HG02763 (cell line): ENCODE data around the gene C20orf173.
"Not testable (repeated sequence)": the region's sequence is repeated elsewhere in the genome, so short reads cannot be mapped to it uniquely, and the experiment has no call there.

Experiments used
- ATAC-seq: cut with Tn5 transposase; IDR thresholded peaks from one replicate; pipeline ENCODE4 v1.9.1; 2021; ENCODE audit warnings: mild to moderate bottlenecking, moderate library complexity; ENCODE audit not compliant: unreplicated experiment

The C20orf173 gene, protein sequence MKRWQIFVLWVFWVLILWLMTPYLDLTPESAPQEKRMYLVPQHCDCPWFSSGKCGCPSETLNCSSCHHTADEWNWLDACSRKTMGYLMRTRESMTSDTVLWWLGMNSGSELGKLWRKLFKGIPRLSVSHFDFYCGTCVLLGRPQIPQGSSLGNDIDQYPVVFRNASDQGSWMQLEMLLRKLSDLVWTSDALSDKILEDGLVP

DNA sequence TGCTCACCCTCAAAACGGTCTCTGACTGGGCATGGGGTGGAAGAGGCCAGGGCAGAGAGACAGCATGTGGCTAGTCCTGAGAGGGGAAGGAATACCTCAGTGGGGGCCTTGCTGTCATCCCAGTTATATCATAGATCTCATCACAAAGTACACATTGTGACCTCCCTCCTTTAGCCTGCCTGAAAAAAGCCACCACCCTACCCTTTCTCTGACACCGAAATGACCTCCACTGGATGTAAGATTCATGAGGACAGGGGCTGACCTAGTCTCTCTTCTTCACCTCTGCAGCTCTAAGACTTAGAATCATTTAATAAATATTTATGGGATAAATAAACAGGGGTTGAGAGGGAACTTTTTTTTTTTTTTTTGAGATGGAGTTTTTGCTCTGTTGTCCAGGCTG is at the start of gene C20orf173:
Gene C20orf173, minus strand, starts transcription at position 101 of the 400 bp plus-strand sequence. CDS start 279 bp downstream, outside the sequence.
- ATAC-seq = no peak

DNA sequence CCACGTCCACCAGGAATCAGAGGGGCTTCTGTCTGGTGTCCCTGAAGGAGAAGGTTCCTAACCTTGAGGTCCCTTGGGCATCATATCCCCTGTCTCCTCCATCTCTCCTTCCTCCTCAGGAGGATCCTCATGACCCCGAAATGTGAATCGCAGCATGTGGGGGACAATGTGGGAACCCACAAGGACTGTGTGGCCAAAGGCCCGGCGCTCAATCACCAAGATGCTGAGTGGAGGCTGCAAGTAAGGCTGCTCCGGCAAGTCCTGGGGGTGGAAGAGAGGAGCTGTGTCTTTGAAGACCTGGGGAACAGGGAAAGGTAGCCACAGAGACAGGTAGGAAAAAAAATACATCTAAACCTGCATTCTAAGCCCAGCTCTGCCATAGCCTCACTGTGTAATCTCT is 49.7 kb upstream of the C20orf173 start:
- ATAC-seq = no peak

DNA sequence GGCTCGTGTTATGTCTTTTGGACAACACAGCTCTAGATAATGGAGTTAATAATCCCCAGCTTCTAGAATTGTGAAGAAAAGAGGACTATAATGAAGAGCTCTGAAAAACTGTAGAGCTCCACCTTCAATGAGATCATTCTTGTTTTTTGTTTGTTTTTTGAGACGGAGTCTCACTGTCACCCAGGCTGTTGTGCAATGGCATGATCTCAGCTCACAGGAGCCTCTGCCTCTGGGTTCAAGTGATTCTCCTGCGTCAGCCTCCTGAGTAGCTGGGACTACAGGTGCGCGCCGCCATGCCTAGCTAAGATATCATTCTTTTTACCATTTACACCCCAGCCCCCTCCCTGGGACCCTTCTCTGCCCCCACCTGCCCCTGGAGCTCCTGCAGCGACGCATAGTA is 49.0 kb upstream of the C20orf173 start:
- ATAC-seq = no peak

DNA sequence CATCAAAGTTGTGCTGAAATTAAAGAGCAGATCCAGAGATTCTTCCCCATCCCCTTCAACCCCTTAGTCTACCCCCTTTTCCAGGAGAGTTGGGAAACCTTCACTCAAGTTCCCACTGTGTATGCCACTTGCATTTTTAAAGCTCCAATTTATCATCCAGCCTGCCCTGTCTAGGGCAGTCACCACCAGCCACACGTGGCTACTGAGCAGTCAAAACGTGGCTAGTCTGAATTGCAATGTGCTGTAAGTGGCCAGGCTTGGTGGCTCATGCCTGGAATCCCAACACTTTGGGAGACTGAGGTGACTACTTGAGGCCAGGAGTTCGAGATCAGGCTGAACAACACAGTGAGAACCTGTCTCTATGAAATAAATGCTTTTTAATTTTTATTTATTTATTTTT is 47.4 kb upstream of the C20orf173 start:
- no peak for ATAC-seq

DNA sequence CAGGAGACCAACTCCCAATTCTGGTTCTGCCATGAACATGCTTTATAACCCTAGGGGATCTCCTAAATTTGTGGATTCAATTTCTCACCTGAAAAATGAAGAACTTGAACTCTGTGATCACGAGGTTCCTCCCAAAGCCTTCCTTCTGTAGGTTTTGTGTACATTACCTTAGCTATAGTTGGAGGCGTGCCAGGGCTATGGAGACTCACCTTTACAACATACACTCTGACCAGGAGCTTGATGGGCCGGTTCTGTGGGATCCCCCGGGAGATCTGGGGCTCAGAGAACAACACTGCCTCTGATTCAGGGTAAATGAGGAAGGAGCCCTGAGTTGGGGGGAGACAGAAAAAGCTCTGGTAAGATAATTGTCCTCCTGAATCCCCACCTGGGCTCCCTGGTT is 46.5 kb upstream of the C20orf173 start:
- no peak for ATAC-seq

DNA sequence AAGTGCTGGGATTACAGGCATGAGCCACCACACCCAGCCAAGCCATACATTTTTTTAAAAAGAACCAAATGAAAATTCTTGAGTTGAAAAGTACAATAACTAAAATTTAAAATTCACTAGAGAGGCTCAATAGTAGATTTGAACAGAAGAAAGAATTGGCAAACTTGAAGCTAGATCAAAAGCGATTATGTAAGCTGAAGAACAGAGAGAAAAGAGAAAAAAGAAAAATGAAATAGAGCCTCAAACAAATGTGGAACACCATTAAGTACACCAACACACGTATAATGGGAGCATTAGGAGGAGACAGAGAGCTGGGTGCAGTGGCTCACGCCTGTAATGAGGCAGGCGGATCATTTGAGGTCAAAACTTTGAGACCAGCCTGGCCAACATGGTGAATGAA is 43.4 kb upstream of the C20orf173 start:
- ATAC-seq = no peak

DNA sequence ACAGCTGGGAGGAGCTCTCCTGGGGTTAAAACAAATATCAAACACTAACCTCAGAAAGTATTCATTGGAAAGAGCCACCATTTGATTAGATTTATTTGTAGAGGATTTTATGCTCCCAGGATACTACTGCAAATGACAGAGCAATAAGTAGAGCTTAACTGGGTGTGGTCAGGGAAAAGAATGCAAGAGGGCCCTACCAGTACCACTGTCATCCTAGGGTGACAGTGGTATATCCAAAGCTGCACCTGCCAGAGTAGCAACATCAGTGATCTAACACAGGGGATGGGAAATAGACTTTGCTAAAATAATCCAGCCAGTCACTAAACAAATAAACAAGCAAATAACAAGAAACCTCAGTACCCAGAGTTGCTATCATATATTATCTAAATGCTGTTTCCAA is 42.1 kb upstream of the C20orf173 start:
- ATAC-seq = no peak

DNA sequence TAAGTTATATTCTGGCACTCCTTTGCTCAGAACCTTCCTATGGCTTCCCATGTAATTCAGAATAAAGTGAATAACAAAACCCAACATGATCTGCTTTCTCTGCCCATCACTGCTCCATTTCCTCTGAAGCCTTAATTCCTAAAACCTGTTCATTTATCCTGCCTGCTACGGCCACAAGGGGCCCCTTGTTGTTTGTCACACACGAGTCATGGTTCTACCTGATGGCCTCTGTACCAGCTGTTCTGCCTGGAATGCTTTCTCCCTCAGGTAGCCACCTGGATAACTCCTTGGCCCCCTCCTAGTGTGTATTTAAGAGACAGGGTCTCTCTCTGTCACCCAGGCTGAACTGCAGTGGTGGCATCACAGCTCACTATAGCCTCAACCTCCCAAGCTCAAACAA is 39.2 kb upstream of the C20orf173 start:
- ATAC-seq = no peak

DNA sequence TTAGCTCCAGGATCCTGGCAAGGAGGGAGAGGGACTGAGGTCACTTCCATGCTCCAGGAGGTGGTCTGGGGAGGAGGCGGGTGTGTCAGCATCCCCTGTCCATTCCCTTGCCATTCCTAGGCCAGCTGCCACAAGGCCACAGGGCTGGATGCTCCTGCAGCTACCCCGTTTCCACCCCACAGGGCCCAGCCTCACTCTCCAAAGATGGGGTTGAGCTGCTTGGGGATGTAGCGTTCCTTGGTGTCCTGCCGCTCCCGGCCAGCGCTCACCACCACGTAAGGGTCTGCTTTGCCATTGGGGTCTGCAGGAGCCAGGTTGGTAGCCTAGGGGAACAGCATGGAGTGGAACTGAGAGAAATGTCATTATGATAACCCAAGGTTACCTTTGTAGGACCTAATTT is 35.5 kb upstream of the C20orf173 start:
- no peak for ATAC-seq

DNA sequence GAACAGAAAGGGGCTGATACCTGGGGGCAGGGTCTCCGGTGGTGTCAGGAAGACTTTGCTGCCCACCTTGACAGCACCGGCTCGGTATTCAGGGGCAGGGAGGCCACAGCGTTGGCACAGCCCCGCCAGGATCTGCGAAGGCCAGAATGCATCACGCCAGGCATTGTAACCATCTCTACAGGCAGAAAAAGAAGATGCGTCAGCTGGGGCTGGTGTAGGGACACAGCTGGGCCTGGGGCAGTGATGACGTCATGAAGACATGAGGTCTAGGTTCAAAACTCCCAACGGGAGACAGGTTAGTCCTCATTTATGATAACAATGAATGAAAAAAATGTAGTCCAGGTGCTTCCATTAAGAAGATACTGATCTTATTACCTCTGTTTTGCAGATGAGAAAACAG is 34.4 kb upstream of the C20orf173 start:
- ATAC-seq = no peak

DNA sequence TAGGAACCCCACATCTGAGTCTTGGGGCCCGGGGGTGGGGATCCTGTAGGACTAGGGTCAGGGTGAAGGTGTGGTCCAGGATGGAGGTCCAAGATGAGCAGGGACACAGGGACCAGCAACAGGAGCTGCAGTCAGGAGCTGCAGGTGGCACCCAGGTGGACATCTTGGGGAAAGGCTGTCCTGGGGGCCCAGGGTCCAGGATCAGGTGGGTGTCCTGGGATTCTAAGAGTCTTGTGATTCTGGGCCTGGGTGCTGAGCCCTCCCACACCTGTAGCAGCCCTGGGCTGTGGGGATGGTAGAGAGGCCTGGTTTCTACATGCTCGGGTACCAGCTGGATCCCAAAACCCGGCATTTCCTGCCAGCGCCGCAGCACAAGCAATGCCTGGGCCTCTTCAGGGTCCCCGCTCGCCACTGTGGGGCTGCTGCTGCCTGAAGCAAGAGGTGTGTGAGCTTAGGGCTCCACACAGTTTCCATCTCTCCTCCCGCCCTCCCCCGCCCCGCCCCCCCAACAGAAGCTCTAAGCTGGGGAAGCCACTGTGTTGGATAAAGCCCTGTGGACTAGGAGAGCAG is 33.2 kb upstream of the C20orf173 start:
- ATAC-seq = no peak

DNA sequence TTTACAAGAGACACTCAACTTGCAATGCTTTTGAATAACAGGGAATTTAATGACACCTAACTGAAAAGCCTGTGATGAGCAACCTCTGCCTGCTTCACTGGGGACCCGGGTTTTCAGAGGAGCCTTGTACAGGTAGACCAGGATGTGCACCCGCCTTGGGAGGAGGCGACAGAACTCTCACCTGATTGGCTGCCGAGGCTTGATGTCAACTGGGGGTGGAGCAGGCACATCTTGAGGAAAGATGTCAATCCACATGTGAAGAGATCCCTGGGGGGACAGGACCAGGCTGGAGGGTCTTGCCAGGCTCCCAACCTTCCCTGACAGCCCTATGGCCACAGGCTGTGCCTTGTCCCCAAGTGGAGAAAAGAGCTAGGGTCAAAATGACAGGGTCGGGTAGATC is 32.2 kb upstream of the C20orf173 start:
- no peak for ATAC-seq

DNA sequence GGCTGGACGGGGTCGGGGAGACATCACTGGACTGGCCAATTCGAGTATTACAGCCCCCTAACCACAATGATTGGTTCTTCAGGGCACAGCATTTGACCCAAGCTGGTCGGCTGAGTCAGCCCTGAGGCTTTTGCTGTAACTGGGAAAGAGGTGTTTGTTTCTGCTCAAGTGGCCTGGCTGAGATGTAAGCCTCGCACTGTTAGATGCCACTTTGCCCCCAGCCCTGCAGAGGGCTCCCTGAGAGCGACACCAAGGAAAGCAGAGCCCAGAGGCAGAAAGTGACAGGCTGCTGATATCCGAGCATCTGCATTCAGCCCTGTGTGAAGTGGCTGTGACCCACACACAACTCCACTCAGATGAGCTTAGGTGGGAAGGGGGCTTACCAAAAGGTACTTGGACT is 31.8 kb upstream of the C20orf173 start:
- ATAC-seq = no peak

DNA sequence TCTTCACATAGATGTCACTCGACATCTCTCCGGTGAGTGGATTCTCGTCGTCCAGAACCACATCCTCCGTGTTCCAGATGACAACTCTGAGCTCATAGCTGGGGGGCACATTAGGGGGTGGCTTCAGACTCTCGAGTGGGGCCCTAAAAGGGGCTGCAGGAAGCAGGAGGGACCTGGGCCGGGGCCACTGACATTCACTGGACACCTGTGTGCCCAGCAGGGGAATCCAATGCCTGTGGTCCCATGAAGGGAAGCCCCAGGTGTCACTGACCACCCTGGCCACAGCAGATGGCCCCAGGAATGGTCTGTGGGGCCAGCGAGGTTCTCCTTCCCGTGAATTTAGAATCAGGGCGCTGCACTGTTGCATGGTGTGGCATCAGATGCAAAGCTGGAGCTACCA is 31.1 kb upstream of the C20orf173 start:
- ATAC-seq = no peak

DNA sequence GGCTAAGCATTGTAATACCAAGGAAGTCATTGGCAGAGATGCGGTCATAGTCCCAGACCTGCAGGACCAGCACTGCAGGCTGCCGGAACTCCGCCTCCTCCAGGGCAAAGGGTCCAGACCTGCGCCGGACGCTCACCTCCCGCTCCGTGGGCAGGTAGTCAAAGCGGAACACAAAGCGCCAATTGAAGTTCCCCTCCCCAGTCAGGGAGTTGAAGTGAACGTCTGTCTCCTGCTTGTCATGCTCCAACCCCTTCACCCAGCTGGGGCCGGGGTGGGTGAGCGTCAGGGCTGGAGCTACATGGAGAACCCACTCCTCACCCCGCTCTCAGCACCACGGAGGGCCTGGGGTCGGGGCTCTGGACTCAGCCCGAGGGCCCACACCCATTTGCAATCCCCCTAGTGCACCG is 30.7 kb upstream of the C20orf173 start:
- no peak for ATAC-seq

DNA sequence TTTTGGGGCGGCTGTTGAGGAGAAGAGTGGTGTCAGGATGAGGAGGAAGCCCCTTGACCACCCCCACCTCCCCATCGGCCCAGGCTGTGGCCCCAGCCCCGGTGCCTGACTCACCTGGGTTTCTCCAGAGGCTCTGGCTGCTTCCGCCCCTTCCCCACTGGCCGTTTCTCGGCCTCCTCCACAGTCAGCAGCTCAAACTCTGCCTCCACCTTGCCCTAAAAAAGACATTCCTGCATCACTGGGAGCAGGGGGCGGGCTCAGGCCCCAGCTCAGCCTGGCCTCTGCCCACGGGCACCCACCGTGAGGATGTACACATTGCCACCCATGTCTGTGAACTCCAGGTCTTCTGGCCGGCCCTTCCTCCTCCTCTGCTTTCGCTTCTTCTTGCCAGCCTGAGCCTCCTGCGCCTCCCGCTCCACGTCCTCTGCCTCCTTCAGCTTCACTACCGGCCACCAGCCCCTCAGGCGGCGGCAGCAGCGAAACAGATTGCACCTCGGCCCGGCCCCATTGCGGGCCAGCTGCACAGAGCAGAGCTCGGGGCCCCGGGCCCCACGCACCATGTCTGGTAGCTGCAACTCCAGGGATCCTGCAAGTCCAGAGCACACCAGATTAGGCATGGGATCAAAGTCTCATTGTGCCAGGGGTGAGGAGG is 29.7 kb upstream of the C20orf173 start:
- no peak for ATAC-seq

DNA sequence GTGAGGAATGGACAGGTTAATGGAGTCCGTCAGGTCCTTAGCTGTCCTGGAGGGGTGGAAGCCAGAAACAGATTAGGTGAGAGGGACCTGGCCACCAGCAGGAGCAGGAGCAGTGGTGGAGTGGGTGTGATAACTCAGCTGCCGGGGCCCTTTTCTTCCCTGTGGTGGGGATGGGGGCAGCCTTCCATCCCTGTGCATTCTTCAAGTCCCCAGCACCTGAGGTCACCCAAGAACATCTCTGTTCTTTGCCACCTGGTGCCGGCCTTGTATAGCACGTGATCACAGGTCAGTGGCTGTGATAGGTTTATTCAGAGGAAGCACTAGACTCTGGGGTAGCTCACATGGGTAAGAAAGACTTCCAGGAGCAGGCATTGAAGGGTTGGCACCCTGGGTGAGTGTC is 29.0 kb upstream of the C20orf173 start:
- no peak for ATAC-seq

DNA sequence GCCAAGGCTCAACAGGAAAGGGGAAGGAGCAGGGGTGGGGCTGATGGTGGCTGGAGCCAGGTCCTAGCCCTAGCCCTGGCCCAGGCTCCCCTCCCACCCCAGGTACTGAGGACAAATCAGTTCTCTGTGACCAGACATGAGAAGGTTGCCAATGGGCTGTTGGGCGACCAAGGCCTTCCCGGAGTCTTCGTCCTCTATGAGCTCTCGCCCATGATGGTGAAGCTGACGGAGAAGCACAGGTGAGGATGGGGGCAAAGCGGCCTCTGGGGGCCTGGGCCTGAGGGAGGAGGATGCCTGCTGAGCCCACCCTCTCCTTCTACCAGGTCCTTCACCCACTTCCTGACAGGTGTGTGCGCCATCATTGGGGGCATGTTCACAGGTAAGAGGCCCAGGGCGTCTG is 27.4 kb upstream of the C20orf173 start:
- no peak for ATAC-seq

DNA sequence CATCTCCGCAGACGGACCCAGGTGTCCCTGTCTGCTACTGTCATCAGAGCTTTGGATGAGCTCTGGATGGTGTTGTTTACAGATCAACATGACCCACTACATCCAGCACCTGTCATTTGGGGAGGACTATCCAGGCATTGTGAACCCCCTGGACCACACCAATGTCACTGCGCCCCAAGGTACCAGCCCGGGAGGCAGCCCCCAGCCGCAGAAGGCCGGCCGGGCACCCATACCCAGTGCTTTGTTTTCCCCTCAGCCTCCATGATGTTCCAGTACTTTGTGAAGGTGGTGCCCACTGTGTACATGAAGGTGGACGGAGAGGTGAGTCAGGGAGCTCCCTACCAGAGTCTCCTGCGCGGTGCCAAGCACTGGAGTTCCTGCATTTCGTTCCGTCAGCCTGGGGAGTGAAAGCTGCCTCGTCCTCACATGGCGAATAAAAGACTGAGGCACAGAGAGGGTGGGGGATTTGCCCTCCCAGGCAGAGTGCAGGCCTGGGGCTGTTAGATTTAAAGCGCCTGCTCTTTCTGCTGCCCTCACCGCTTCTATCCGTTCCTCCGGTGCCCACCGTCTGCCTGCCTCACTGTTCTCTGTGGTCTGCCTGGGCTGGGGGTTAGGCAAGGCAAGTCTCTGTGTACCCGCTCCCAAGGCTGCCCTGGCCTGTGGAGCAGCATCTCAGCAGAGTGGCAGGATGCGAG is 26.6 kb upstream of the C20orf173 start:
- no peak for ATAC-seq

DNA sequence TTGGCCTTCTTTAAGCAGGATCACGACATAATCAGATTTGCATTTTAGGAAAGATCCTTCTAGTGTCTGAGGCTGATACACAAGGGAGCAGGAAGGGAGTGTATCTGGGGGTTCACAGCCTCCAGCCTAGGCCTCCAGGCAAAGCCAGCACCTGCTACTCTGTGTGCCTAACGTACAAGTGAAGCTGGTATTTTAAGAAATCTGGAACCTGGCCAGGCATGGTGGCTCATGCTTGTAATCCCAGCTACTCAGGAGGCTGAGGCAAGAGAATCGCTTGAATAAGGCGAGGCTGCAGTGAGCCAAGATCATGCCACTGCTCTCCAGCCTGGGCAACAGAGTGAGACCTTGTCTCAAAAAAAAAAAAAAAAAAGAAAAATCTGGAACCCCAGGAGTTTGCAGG is 26.0 kb upstream of the C20orf173 start:
- ATAC-seq = not testable (repeated sequence)

DNA sequence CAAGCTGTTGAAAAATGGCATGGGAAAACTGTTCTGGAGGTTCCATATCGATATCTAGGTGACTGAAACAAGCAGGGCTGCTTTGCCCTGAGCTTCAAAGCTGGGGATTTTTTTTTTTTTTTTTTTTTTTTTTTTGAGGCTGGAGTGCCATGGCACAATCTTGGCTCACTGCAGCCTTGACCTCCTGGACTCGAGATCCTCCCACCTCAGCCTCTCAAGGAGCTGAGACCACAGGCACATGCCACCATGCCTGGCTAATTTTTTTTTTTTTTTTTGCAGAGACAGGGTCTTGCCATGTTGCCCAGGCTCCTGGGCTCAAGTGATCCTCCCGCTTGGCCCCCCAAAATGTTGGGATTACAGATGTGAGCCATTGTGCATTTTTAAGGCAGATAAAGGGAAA is 23.5 kb upstream of the C20orf173 start:
- ATAC-seq = no peak

DNA sequence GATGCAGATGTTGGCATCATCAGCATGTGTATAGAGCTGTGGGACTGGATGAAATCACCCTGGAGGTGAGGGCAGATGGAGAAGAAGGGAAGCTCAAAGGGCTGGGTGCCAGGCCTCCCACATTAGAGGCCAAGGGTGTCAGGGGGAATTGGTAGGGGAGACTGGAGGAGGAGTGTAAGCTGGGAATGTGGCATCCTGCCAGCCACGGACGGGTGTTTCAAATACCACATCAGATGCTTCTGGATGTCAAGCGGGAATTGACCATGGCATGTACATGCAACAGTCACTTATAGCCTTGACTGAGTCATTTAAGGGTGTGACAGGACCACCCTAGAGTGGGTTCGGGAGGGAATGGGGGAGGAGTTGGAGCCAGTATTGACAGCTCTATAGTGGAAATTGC is 22.1 kb upstream of the C20orf173 start:
- ATAC-seq = no peak
